H1 (cell line): ENCODE data around the gene TPRG1L.

ENCODE experiments used
- ATF3 ChIP-seq: IDR thresholded peaks from 2 replicates; pipeline ENCODE4 v1.6.1; 2011; ENCODE audit warnings: low read depth, mild to moderate bottlenecking, low read length; ENCODE audit not compliant: insufficient read depth
- CHD1 ChIP-seq: IDR thresholded peaks from 2 replicates; pipeline ENCODE4 v1.6.1; 2012; ENCODE audit warnings: low read depth, low read length, improper control_type of control experiment
- CTCF ChIP-seq, 3 experiments: IDR thresholded peaks; 1 replicate in 2 of 3; 2 replicates in 1 of 3; pipeline versions ENCODE4 v1.5.1 to v1.6.1; 2011; ENCODE audit warnings: low read length in 3 of 3, mild to moderate bottlenecking in 3 of 3, inconsistent platforms in 2 of 3, low read depth in 1 of 3, moderate library complexity in 1 of 3; ENCODE audit not compliant: insufficient read depth in 1 of 3; ENCODE audit errors: control extremely low read depth in 1 of 3
- EZH2 ChIP-seq: fragments of 200-600 bp; sonication (generic); IDR thresholded peaks from 2 replicates; pipeline ENCODE4 v1.7.1; 2012; ENCODE audit warnings: low read depth, mild to moderate bottlenecking, moderate library complexity, low read length, inconsistent platforms; ENCODE audit not compliant: severe bottlenecking
- FOSL1 ChIP-seq: IDR thresholded peaks from 2 replicates; pipeline ENCODE4 v1.6.1; 2011; ENCODE audit warnings: mild to moderate bottlenecking, low read depth, low read length, moderate library complexity; ENCODE audit not compliant: insufficient read depth
- GABPA ChIP-seq: IDR thresholded peaks from 2 replicates; pipeline ENCODE4 v1.6.1; 2011; ENCODE audit warnings: mild to moderate bottlenecking, low read length, moderate library complexity, borderline replicate concordance; ENCODE audit not compliant: insufficient read depth
- MAFK ChIP-seq: IDR thresholded peaks from 2 replicates; pipeline ENCODE4 v1.6.1; 2012; ENCODE audit warnings: low read depth, mild to moderate bottlenecking, improper control_type of control experiment, low read length
- POLR2A ChIP-seq, 2 experiments: IDR thresholded peaks; 1 replicate in 1 of 2; 2 replicates in 1 of 2; pipeline ENCODE4 v1.6.1; 2011; ENCODE audit warnings: low read depth in 2 of 2, low read length in 2 of 2, mild to moderate bottlenecking in 2 of 2; ENCODE audit errors: control extremely low read depth in 1 of 2
- RAD21 ChIP-seq, 2 experiments: IDR thresholded peaks in 1 of 2; conservative IDR thresholded peaks in 1 of 2; 2 replicates each; pipeline ENCODE4 v1.6.1; 2011; ENCODE audit warnings: low read depth in 2 of 2, low read length in 2 of 2, improper control_type of control experiment in 1 of 2, inconsistent platforms in 1 of 2, mild to moderate bottlenecking in 1 of 2, moderate library complexity in 1 of 2
- SIN3A ChIP-seq, 2 experiments: IDR thresholded peaks in 1 of 2; conservative IDR thresholded peaks in 1 of 2; 2 replicates each; pipeline ENCODE4 v1.6.1; 2011 to 2012; ENCODE audit warnings: low read length in 2 of 2, improper control_type of control experiment in 1 of 2, low read depth in 1 of 2, mild to moderate bottlenecking in 1 of 2
- SP1 ChIP-seq: IDR thresholded peaks from 2 replicates; pipeline ENCODE4 v1.6.1; 2011; ENCODE audit warnings: low read depth, low read length
- SP2 ChIP-seq: IDR thresholded peaks from 2 replicates; pipeline ENCODE4 v1.6.1; 2012; ENCODE audit warnings: mild to moderate bottlenecking, low read length, inconsistent platforms
- TAF7 ChIP-seq: optimal IDR thresholded peaks from 2 replicates; pipeline ENCODE3; 2011; ENCODE audit warnings: low read depth, mild to moderate bottlenecking, inconsistent platforms, low read length, moderate library complexity, borderline replicate concordance

- TF ChIP-seq CHD1 = no peak
- no peak for TF ChIP-seq TAF7
- peak in 1 of 3 experiments; percentile 33; a peak in 1 of 4 replicates for TF ChIP-seq CTCF (IDR thresholded peaks at IDR 0.05; ENCODE audit: control extremely low read depth in 1 of 3, insufficient read depth in 1 of 3, low read depth in 1 of 3, low read length in 3 of 3)
- no peak for TF ChIP-seq GABPA
- TF ChIP-seq POLR2A (IDR thresholded peaks at IDR 0.05; ENCODE audit: control extremely low read depth in 1 of 2, low read depth in 2 of 2, low read length in 2 of 2) = no peak
- no peak for TF ChIP-seq SIN3A (conservative IDR thresholded peaks at IDR 0.05 in 1 of 2, IDR thresholded peaks at IDR 0.05 in 1 of 2; ENCODE audit: low read depth in 1 of 2, low read length in 2 of 2)
- TF ChIP-seq FOSL1 = no peak
- no peak for TF ChIP-seq SP2
- no peak for TF ChIP-seq MAFK
- TF ChIP-seq EZH2 = no peak
- no peak for TF ChIP-seq ATF3
- peak in 1 of 2 experiments; percentile 14; a peak in 1 of 4 replicates for TF ChIP-seq RAD21 (IDR thresholded peaks at IDR 0.05 in 1 of 2, conservative IDR thresholded peaks at IDR 0.05 in 1 of 2; ENCODE audit: low read depth in 2 of 2, low read length in 2 of 2)
- no peak for TF ChIP-seq SP1
Observed at GRCh38 chr1:3663999-3664699, 39.3 kb downstream of the TPRG1L start.
